ENCODE results near the gene KBTBD3. TPM values are rescaled to one million over a fixed set of nuclear protein-coding genes. Genes with fewer than 3 reads are reported as not detected.

Gene KBTBD3
- polyA plus RNA-seq, 1 donor = 5.8 TPM

DNA sequence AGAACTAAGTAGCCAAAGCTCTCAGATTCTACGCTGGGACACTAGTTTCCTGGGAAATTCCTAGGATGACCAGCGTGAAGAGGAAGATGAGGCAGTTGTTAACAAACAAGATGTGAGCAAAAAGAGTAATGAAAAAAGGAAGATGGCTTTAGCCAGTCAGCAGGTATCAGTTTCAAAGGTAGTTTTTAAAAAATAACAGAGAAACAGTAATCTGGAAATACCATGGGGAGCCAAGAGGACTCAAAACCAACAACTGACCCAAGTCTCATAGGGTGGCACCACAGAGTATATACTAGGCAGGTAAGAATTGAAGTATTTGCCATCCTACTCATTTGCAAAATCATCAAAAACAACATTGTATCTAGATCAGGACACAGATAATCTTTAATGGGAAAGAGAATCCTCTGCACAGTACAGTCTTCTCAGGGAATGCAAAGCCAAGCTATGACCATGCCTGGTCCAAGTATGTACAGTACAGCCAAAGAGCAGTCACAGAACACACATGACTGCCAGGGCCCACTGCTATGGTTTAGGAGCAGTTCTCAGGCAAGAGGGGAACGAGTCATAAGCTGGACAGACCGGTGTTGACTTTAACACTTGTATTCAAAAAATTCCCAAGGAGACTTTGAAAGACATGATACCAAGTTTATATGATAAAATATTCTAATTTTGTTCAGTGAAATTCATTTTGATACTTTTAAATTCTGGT, 75.7 kb downstream of the KBTBD3 start:
- DNase-seq = no peak

Other genes starting within 250 kb of the KBTBD3 start
- gene MSANTD4, start 55.1 kb downstream of the KBTBD3 start, polyA plus RNA-seq (ENCODE audit: insufficient read length) = 15.8 TPM
- gene AASDHPPT, start 315 bp upstream of the KBTBD3 start, polyA plus RNA-seq (ENCODE audit: insufficient read length) = 49.6 TPM

Data from hindlimb muscle (tissue), 1 donor.